ENCODE measurements around the gene CELSR1.

DNA sequence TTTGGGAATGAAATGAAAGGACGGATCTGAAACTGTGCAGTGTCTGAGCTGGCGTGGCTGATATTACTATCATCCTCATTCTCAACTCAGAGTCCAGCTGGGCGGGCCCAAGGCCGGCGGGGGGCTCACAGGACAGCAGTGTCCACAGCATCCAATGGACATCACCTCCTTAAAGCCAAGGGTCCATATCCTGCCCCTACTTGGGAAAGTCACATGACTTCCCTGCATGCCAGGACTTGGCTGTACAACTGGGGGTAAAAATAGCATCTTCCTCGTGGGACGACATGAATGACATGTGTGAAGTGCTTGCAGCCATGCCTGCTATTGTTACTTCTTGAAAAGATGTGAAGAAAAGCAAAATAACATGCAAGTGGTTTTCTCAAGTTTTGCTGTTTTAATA lies 119.7 kb downstream of the CELSR1 start:
- TF ChIP-seq, protein P1, sequence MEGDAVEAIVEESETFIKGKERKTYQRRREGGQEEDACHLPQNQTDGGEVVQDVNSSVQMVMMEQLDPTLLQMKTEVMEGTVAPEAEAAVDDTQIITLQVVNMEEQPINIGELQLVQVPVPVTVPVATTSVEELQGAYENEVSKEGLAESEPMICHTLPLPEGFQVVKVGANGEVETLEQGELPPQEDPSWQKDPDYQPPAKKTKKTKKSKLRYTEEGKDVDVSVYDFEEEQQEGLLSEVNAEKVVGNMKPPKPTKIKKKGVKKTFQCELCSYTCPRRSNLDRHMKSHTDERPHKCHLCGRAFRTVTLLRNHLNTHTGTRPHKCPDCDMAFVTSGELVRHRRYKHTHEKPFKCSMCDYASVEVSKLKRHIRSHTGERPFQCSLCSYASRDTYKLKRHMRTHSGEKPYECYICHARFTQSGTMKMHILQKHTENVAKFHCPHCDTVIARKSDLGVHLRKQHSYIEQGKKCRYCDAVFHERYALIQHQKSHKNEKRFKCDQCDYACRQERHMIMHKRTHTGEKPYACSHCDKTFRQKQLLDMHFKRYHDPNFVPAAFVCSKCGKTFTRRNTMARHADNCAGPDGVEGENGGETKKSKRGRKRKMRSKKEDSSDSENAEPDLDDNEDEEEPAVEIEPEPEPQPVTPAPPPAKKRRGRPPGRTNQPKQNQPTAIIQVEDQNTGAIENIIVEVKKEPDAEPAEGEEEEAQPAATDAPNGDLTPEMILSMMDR (IDR thresholded peaks at IDR 0.05), result no peak
- TF ChIP-seq POLR2A (IDR thresholded peaks at IDR 0.05) (no peak), POLR2AphosphoS5 (IDR thresholded peaks at IDR 0.05) (no peak)
